ENCODE results near the gene HES7.
"Not testable (repeated sequence)": the region's sequence is repeated elsewhere in the genome, so short reads cannot be mapped to it uniquely, and the experiment has no call there.

HES7 gene

DNA sequence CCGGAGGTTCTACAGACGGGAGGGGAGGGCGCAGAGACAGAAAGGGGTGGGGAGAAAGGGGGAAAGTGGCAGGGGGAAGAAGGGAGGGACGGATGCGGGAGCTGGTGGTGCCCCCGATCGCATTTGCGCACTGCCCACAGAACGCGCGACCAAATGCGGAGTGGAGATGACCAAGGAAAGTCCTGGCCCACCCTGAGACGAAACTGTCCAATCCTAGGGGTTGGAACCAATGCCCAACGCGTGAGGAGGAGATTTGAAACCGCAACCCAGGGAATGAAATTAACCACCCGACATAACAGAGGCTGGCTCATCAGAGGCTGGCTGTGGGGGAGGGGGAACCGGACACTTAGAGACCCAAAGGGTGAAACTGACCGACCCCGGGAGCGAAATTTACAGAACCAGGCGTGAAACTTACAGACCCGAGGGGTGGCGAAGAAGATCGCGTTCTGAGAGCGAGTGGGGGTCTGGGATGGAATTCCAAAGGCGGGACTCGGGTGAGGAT lies 1.4 kb downstream of the HES7 start:
- DNase-seq (ENCODE audit: low spot score): no peak

DNA sequence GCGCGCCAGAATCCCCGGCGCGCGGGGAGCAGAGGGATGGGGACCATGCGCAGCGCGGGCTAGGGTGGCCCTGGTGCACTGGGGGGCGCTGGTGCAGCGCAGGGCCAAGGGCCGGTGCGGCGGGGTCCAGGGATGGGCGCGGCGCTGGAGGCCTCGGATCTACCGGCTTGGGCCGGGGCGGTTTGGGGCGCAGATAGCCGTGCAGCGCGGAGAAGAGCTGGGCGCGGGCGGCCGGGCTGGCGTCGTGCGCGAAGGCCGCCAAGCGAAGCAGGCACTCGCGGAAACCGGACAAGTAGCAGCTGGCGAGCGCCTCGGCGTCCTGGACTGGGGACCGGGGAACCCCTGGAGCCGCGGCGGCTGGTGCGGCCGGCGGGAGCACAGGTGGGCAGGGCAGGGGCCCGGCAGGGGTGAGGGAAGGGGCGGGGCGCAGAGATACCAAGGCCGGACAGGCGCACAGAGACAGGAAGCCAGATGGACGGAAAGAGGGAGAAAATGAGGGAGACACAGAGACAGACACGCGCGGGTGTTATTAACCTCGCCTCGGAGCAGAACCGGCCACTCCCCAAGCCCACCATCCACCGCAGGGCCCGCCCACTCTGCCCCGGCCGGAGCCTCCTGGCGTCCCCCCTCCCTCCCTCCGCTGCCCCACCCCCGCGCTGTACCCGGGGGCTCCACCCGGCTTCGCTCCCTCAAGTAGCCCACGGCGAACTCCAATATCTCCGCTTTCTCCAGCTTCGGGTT lies 2.1 kb downstream of the HES7 start:
- DNase-seq (ENCODE audit: low spot score): no peak

DNA sequence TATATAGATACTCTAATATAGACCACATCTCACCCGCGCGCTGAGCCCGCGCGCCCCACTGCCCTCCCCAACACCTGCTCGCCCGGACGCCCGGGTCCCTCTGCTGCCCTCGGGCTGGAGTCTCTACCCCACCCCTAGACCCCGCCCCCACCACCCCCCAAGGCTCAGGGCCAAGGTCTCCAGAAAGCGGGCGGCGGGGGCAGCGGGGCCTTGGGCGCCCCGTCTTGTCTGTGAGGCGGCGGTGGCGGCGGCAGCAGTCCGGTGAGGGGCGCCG lies 2.6 kb downstream of the HES7 start:
- no peak for DNase-seq (ENCODE audit: low spot score)

GRCh38 chr17:8120520-8121406 lies 3.1 kb downstream of the HES7 start:
- DNase-seq (ENCODE audit: low spot score): peak; percentile 55

- DNase-seq (ENCODE audit: low spot score): peak; percentile 88
These were observed 4.1 kb downstream of the HES7 start for GRCh38 chr17:8119581-8120519.

GRCh38 chr17:8118769-8119580 lies 4.9 kb downstream of the HES7 start:
- DNase-seq (ENCODE audit: low spot score): peak; percentile 85

- no peak for DNase-seq (ENCODE audit: low spot score)
These were observed 5.7 kb downstream of the HES7 start, which contains the start of gene ALOXE3 for GRCh38 chr17:8117980-8118768. Gene ALOXE3 (minus strand): TSS chr17:8118514. CDS start chr17:8117990, 524 bp downstream.

GRCh38 chr17:8117367-8117979 lies 6.4 kb downstream of the HES7 start:
- no peak for DNase-seq (ENCODE audit: low spot score)

DNA sequence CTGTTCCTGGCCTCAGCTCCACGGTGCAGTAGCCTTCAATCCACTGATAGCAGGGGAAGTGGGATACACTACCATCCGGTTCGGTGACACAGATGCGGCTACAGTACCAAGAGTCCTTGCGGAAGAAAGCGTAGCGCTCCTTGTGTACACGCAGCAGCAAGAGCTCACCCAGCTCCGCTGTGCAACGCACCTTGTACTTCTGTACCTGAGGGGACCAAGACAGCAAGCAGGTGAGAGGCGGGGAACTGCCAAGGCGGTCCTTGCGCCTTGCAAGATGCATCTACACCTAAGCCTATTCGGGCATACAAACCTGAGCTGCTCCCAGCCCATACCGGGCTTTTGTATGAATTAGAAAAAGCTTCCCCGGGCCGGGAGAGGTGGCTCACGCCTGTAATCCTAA lies 7.1 kb downstream of the HES7 start:
- DNase-seq (ENCODE audit: low spot score): no peak

DNA sequence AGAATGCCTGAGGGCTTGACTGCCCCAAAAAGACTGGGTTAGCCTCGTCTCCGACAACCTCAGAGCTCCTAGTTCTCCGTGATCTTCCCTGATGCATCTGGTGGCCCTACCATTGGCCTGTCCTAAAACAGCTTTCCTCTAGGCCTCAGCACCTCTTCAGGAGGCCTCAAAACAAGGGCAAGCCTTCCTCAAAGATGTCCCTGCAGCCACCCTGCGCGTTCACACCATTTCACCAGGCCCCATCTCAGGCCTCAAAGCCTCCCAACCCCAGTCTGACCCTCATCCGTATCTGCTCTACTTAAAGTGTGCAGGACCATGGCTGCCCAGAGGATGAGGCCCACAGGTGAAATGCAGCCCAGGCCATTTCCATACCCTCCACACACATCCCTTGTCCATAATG lies 13.0 kb downstream of the HES7 start:
- DNase-seq (ENCODE audit: low spot score): no peak

GRCh38 chr17:8110456-8110804 lies 13.5 kb downstream of the HES7 start:
- no peak for DNase-seq (ENCODE audit: low spot score)

GRCh38 chr17:8109661-8110455 lies 14.0 kb downstream of the HES7 start:
- peak; percentile 81 for DNase-seq (ENCODE audit: low spot score)

DNA sequence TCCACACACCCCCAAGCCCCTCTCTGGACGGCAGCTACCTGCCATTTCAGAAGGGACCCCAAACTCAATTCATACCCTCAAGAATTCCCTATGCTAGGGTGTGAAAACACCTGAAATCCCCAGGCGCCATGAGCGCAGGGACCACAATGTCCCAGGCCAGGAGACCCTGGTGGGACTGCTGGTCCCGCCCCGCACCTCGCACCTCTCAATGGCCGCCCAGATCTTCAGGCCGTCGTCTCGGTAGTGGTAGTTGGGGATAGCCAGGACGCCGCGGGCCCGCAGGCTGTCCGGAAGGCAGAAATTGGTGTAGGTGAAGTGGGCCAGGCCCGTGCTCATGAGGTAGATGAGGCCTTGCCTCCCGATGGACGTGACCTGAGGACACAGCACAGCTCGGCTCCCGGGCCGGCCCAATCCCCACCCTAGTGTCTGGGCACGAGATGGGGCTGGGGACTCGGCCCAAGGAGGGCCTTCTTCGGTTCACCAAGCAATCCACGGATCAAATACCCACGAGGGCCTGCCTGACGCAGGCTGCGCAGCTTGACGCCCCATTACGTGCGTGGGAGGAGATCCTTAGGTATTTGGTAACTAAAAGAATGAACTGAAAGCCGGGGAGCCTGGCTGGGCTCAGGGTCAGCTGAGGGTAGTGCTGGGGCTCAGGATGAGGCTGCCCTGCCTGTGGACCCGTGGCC lies 14.8 kb downstream of the HES7 start:
- DNase-seq (ENCODE audit: low spot score): no peak

DNA sequence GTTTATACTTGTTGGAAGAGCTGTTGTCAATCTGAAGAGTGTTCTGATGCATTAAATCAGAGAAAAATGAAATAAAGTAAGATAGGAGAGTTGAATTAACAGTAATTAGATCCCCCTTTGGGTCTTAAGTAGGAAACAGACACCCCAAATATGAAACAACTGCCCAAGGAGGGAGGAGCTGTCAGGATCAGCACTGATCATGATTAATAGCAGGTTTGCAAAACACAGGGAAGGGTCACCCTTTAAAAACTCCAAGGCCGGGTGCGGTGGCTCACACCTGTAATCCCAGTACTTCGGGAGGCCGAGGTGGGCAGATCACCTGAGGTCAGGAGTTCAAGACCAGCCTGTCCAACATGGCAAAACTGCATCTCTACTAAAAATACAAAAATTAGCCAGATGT lies 16.9 kb downstream of the HES7 start:
- not testable (repeated sequence) for DNase-seq (ENCODE audit: low spot score)

GRCh38 chr17:8105957-8106398 lies 17.9 kb downstream of the HES7 start:
- DNase-seq (ENCODE audit: low spot score): no peak

DNA sequence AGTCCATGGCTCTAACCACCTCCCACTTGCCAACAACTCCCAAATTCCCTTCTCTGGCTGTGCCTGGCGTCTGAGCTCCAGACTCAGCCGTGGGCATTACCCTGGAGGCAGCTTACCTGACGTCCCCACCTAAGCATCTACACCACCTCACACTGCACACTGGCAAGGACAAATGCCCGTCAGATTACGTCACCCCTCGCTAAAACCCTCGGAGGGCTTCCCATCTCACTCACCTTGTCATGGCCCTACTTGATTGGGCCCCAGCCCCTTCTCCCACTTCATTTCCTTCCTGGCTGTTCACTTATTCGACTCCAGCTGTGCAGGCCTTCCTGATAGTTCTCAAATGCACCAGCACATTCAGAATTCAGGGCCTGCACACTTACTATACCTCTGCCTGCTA lies 19.0 kb downstream of the HES7 start:
- no peak for DNase-seq (ENCODE audit: low spot score)

GRCh38 chr17:8103549-8103948 lies 20.4 kb downstream of the HES7 start:
- DNase-seq (ENCODE audit: low spot score): no peak

GRCh38 chr17:8101721-8102120 lies 22.2 kb downstream of the HES7 start:
- DNase-seq (ENCODE audit: low spot score): no peak

GRCh38 chr17:8100763-8101162 lies 23.1 kb downstream of the HES7 start:
- DNase-seq (ENCODE audit: low spot score): no peak
